ENCODE results near the gene BTK. TPM values are rescaled to one million over a fixed set of nuclear protein-coding genes. Genes with fewer than 3 reads are reported as not detected.

The BTK gene
- total RNA-seq, 1 experiment from 2014 or later = not detected

- BruUV-seq (replicated peaks) = no TSS peak
- Histone ChIP-seq H3K4me3 (ENCODE audit: low read length) (no peak overlapping the region), H4K20me1 (ENCODE audit: low read length) (no peaks in the 10 kb centered on the region), H3K9ac (ENCODE audit: low read length) (no peak overlapping the region), H3F3A (ENCODE audit: low read length, unreplicated experiment) (no peaks in the 10 kb centered on the region), H3K27ac (ENCODE audit: low read length) (no peak overlapping the region), H2AFZ (ENCODE audit: low read length) (no peak overlapping the region), H3K36me3 (ENCODE audit: low read depth, low read length) (no peaks in the 10 kb centered on the region), H3K9me2 (replicated peaks; ENCODE audit: low read length) (no peaks in the 10 kb centered on the region), H3K9me3 (ENCODE audit: low read length) (no peaks in the 10 kb centered on the region), H3K27me3 (ENCODE audit: low read length) (no peaks in the 10 kb centered on the region), H3K4me1 (ENCODE audit: insufficient read depth, low read length) (no peaks in the 10 kb centered on the region), H3K4me2 (ENCODE audit: low read length) (no peak overlapping the region), H3K79me2 (ENCODE audit: low read length) (no peaks in the 10 kb centered on the region)
- DNase-seq (no peak), ATAC-seq (no peak)
- ChIA-PET POLR2A (ENCODE audit: unreplicated experiment) (no interaction called here), CTCF (no interaction called here)
- intact Hi-C loops (cut with micrococcal nuclease) = loop anchor here (5.0 kb wide), 1 partner anchor 179 kb away; no protein-coding TSS in a partner anchor
- TF ChIP-seq CTCF (conservative IDR thresholded peaks at IDR 0.05; ENCODE audit: low read depth, low read length) = no peak
- no peak for TF ChIP-seq EZH2phosphoT487 (IDR thresholded peaks at IDR 0.05; ENCODE audit: borderline replicate concordance, low read length)
Observed at GRCh38 chrX:101417981-101418841, 32.2 kb upstream of the BTK start.

- TF ChIP-seq EZH2 (IDR thresholded peaks at IDR 0.05; ENCODE audit: low read length, unreplicated experiment) (no peak), CTCF (conservative IDR thresholded peaks at IDR 0.05; ENCODE audit: low read depth, low read length) (no peak), EZH2phosphoT487 (IDR thresholded peaks at IDR 0.05; ENCODE audit: borderline replicate concordance, low read length) (no peak)
- intact Hi-C loops (cut with micrococcal nuclease) = loop anchor here (5.0 kb wide), 1 partner anchor 180 kb away; no protein-coding TSS in a partner anchor
- H3K9me2 ChIP-seq (replicated peaks; ENCODE audit: low read length) = no peaks in the 10 kb centered on the region
- H2AFZ ChIP-seq (ENCODE audit: low read length) = no peak overlapping the region
- H3K4me1 ChIP-seq (ENCODE audit: insufficient read depth, low read length) = no peaks in the 10 kb centered on the region
- no peak overlapping the region for H3K4me2 ChIP-seq (ENCODE audit: low read length)
- BruUV-seq (replicated peaks) = no TSS peak
- no peak overlapping the region for H3K27ac ChIP-seq (ENCODE audit: low read length)
- POLR2A ChIA-PET (ENCODE audit: unreplicated experiment) = no interaction called here
- no peaks in the 10 kb centered on the region for H3K9me3 ChIP-seq (ENCODE audit: low read length)
- no peaks in the 10 kb centered on the region for H3K27me3 ChIP-seq (ENCODE audit: low read length)
- H3K36me3 ChIP-seq (ENCODE audit: low read depth, low read length) = peaks cover 9% of the 10 kb centered on the region; the same call in 1 of the 2 replicates
- H3K79me2 ChIP-seq (ENCODE audit: low read length) = peaks cover 4% of the 10 kb centered on the region; the same call in 1 of the 2 replicates
- H3K4me3 ChIP-seq (ENCODE audit: low read length) = no peak overlapping the region
- DNase-seq (no peak), ATAC-seq (no peak)
- H4K20me1 ChIP-seq (ENCODE audit: low read length) = no peaks in the 10 kb centered on the region
- no peak overlapping the region for H3K9ac ChIP-seq (ENCODE audit: low read length)
- no peaks in the 10 kb centered on the region for H3F3A ChIP-seq (ENCODE audit: low read length, unreplicated experiment)
- CTCF ChIA-PET = no interaction called here
Observed at GRCh38 chrX:101417190-101417589, 31.2 kb upstream of the BTK start.

GRCh38 chrX:101416691-101417090 lies 30.7 kb upstream of the BTK start:
- TF ChIP-seq CTCF (conservative IDR thresholded peaks at IDR 0.05; ENCODE audit: low read depth, low read length) (no peak), EZH2phosphoT487 (IDR thresholded peaks at IDR 0.05; ENCODE audit: borderline replicate concordance, low read length) (no peak), EZH2 (IDR thresholded peaks at IDR 0.05; ENCODE audit: low read length, unreplicated experiment) (no peak)
- ATAC-seq (no peak), DNase-seq (no peak)
- H2AFZ ChIP-seq (ENCODE audit: low read length) = no peak overlapping the region
- H4K20me1 ChIP-seq (ENCODE audit: low read length) = no peaks in the 10 kb centered on the region
- CTCF ChIA-PET = no interaction called here
- H3K9me2 ChIP-seq (replicated peaks; ENCODE audit: low read length) = no peaks in the 10 kb centered on the region
- H3K36me3 ChIP-seq (ENCODE audit: low read depth, low read length) = peaks cover 14% of the 10 kb centered on the region; the same call in 1 of the 2 replicates
- no peak overlapping the region for H3K9ac ChIP-seq (ENCODE audit: low read length)
- POLR2A ChIA-PET (ENCODE audit: unreplicated experiment) = no interaction called here
- no peak overlapping the region for H3K27ac ChIP-seq (ENCODE audit: low read length)
- H3K4me1 ChIP-seq (ENCODE audit: insufficient read depth, low read length) = no peaks in the 10 kb centered on the region
- no peak overlapping the region for H3K4me3 ChIP-seq (ENCODE audit: low read length)
- H3K4me2 ChIP-seq (ENCODE audit: low read length) = no peak overlapping the region
- no peaks in the 10 kb centered on the region for H3K9me3 ChIP-seq (ENCODE audit: low read length)
- peaks cover 9% of the 10 kb centered on the region for H3K79me2 ChIP-seq (ENCODE audit: low read length)
- intact Hi-C loops (cut with micrococcal nuclease) = loop anchor here (5.0 kb wide), 1 partner anchor 181 kb away; no protein-coding TSS in a partner anchor
- no peaks in the 10 kb centered on the region for H3F3A ChIP-seq (ENCODE audit: low read length, unreplicated experiment)
- BruUV-seq (replicated peaks) = no TSS peak
- no peaks in the 10 kb centered on the region for H3K27me3 ChIP-seq (ENCODE audit: low read length)

All from PC-3 (cell line).